GM15510 (cell line): ENCODE results near the gene MRPS35.

ENCODE experiments used
- POLR2A ChIP-seq: IDR thresholded peaks from 3 replicates; pipeline ENCODE4 v1.6.1; 2011; ENCODE audit warnings: borderline replicate concordance; ENCODE audit not compliant: insufficient read length; ENCODE audit errors: extremely low read depth

MRPS35 gene

GRCh38 chr12:27710592-27711316, at the start of gene MRPS35:
Gene MRPS35, plus strand, starts transcription at chr12:27710832. Its CDS starts 12 bp downstream, at chr12:27710844.
- peak; percentile 93 for TF ChIP-seq POLR2A

GRCh38 chr12:27665704-27666103, 44.9 kb upstream of the MRPS35 start:
- TF ChIP-seq POLR2A, result no peak

- TF ChIP-seq POLR2A, result no peak
Measured at GRCh38 chr12:27666510-27666909, 44.1 kb upstream of the MRPS35 start.

- TF ChIP-seq POLR2A, result no peak
Measured at GRCh38 chr12:27667540-27667939, 43.1 kb upstream of the MRPS35 start.

- TF ChIP-seq POLR2A, result no peak
Measured at GRCh38 chr12:27672051-27672450, 38.6 kb upstream of the MRPS35 start.

- TF ChIP-seq POLR2A, result no peak
Measured at GRCh38 chr12:27672643-27673042, 38.0 kb upstream of the MRPS35 start.

DNA sequence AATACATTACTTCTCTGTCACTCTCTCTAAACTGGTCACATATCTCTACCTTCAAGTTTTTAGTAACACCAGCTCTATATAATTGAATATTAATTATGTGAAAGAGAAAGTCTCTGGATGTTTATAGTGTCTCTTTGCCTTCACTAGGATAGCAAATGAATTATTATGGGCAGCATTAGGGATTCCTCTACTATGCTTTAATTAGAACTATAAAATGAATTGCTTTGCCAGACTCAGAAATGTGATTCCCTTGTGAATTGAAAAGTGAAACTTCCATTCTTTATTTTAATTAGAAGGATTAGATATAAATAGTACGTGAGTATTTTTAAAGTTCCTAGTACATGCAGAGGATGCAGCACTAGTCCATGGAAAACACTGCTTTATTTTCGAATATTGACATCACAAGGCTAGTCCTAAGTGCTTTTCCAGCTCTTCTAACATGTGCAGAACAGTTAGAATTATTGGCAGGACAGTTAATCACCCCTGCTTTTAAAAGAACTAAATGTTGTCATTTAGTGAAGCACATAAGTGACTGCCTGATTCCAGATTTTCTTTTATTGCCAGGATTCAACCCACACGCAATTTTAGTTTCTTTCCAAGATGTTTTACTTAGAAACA, 37.4 kb upstream of the MRPS35 start:
- TF ChIP-seq POLR2A, result no peak

DNA sequence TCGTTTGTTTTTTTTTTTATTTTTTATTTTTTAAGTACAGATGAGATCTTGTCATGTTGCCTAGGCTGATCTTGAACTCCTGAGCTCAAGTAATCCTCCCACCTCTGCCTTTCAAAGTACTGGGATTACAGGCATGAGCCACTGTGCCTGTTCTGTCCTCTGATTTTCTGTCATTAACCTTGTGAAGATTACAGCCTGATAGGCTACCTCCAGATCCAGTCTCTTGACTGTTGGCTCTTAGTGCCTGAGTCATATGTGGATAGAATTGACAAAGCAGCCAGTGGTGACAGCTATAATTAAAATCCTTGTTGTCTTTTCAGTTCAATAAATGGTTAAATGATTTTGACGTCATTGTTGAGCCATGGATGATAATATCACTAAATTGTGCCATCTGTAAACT, 35.6 kb upstream of the MRPS35 start:
- no peak for TF ChIP-seq POLR2A

DNA sequence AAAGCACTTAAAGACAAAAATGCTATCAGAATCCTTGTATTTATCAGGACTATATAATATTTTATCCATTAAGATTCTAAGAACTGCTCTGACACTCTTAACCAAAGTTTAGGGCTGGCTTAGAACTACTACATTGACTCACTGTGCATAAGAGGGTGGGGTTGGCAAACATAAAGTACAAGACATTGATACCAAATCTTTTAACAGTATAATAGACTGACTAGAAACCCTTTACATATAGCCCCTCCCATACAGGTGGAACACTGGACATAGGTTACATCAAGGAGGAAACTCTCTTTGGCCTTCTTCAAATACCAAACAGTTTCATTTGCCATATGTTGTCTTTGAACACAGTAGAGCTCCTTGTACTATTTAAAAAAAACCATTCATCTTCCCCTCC, 30.0 kb upstream of the MRPS35 start:
- TF ChIP-seq POLR2A, result no peak

- no peak for TF ChIP-seq POLR2A
Measured at GRCh38 chr12:27682534-27682933, 28.1 kb upstream of the MRPS35 start.

- no peak for TF ChIP-seq POLR2A
Measured at GRCh38 chr12:27685274-27685673, 25.4 kb upstream of the MRPS35 start.

- TF ChIP-seq POLR2A, result no peak
Measured at GRCh38 chr12:27686147-27686546, 24.5 kb upstream of the MRPS35 start.

GRCh38 chr12:27688671-27689070, 22.0 kb upstream of the MRPS35 start:
- no peak for TF ChIP-seq POLR2A

DNA sequence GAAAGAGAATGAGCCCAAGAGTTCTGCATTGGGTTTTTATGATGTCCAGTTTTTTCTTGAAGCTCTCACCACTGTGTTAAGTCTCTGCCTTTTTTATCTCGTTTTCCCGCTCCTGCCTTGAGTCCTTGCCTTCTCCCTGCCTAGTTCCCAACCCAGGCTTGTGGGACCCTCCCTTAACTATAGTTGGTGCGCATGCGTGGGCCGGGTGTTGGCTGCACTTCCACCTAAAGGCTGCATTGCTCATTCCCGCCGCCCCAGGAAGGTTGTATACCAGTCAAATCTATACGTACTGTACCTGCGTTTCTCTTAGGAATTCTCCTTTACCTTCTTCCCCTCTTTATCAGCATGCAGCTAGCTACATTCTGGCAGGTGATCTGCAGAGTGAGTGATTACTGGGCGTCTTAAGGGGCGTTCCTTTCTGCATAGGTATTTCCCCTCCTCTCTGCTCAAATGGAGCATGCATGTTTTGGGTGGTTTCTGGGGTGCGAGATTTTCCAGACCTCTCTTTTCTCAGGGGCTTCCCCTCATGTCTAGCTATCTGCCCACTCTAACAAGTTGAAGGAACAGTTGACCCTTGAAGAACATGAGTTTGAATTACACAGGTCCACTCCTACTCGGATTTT, 21.0 kb upstream of the MRPS35 start:
- TF ChIP-seq POLR2A, result no peak

GRCh38 chr12:27693403-27693802, 17.2 kb upstream of the MRPS35 start:
- TF ChIP-seq POLR2A, result no peak

DNA sequence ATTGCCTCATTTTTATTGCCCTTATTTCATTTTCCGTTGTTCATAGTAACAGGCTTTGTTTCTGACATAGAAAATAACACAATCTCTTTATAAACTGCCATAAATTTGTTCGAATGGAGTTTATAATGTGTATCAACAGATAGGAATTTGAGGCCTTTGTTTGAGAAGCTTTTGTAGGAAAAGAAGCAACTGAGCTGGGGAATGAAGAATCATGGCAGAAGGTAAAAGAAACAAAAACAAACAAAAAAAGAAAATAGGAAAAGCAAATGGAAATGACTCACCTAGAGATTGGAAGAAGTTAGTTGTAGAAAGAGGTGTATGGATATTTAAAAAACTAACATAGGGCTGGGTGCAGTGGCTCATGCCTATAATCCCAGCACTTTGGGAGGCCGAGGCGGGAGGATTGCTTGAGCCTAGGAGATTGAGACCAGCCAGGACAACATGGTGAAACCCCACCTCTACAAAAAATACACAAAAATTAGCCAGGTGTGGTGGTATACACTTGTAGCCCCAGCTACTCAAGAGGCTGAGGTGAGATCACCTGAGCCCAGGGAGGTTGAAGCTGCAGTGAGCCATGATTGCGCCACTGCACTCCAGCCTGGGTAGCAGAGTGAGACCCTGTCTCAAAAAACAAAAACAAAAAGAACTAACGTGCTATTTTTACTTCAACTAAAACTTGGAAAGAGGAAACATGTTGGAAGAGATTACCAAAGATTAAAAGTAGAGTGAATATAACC, 14.9 kb upstream of the MRPS35 start:
- no peak for TF ChIP-seq POLR2A

DNA sequence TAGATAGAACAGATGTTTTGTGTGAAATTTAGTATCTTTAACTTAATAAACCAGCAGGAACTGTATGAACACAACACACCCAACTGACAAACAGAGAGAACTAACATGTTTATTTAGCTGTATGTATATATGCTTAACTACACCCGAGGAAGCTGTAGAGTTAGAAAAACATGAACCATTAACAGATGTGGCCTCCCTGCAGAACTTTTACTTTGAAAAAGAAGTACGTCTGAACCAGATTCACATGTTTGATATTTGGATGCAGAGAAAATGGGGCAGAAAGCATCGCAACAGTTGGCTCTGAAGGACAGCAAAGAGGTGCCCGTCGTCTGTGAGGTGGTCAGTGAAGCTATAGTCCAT, 14.4 kb upstream of the MRPS35 start, which contains the start of gene REP15:
TSS of gene REP15 (plus strand) at position 155 of the 360 bp plus-strand sequence. CDS start at position 271, 116 bp downstream.
- TF ChIP-seq POLR2A, result no peak
